Vagina (tissue), 2 donors: Measurements from ENCODE around the gene TMCC2.

Experiments used
- POLR2A ChIP-seq, 2 donors: fragments of 450-650 bp; IDR thresholded peaks; one replicate each; pipeline ENCODE4 v1.6.1; 2017; ENCODE audit warnings: antibody characterized with exemption in 2 of 2, mild to moderate bottlenecking in 2 of 2, moderate library complexity in 2 of 2
- POLR2AphosphoS5 ChIP-seq, 2 donors: sonication (generic); formaldehyde crosslinking; IDR thresholded peaks; one replicate each; pipeline ENCODE4 v1.9.0; 2017; ENCODE audit warnings: antibody characterized with exemption in 2 of 2, mild to moderate bottlenecking in 2 of 2, low read depth in 1 of 2; ENCODE audit not compliant: insufficient read depth in 1 of 2
- TF ChIP-seq, protein P1 (sequence below), 3 experiments: fragments of 450-650 bp in 2 of 3; fragments of 200-600 bp in 1 of 3; sonication (generic) in 1 of 3; IDR thresholded peaks; one replicate each; pipeline ENCODE4 v1.5.1; 2017 to 2019; ENCODE audit warnings: antibody characterized with exemption in 3 of 3, mild to moderate bottlenecking in 2 of 3, moderate library complexity in 2 of 3

DNA sequence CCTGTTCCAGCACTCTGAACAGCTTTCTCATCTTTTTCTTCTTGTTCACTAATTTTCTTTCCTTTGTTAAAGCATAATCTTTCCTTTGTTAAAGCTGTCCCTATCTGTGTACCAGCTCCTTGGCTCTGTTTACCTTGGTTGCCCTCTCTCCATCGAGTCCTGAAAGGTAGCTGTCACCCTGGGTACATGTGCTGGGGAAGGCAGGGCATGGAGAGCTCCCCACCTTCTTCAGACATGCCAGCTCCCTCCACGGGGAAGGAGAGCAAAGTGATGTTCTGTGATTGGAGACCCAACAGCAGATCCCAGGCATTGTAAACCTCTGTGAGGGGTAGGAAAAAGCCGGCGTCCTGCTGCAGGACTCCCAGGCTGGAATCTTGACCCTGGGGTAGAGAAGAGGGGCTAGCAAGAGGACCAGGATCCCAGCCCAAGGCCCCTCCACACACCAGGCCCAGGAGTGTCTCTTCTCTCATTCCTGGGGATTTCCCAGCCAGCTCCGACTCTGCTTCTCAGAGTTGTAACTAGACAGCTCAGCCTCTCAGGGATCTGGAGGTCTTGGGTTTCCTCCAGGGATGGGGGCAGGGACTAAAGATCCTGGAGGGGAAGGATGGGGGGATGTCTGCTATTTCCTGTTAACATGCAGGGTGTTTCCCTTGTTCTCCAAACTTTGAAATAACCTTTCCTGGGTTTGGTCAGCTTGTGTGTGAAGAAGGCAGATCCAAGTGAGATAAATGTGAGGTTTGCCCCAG is 34.4 kb downstream of the TMCC2 start:
- TF ChIP-seq, protein P1, sequence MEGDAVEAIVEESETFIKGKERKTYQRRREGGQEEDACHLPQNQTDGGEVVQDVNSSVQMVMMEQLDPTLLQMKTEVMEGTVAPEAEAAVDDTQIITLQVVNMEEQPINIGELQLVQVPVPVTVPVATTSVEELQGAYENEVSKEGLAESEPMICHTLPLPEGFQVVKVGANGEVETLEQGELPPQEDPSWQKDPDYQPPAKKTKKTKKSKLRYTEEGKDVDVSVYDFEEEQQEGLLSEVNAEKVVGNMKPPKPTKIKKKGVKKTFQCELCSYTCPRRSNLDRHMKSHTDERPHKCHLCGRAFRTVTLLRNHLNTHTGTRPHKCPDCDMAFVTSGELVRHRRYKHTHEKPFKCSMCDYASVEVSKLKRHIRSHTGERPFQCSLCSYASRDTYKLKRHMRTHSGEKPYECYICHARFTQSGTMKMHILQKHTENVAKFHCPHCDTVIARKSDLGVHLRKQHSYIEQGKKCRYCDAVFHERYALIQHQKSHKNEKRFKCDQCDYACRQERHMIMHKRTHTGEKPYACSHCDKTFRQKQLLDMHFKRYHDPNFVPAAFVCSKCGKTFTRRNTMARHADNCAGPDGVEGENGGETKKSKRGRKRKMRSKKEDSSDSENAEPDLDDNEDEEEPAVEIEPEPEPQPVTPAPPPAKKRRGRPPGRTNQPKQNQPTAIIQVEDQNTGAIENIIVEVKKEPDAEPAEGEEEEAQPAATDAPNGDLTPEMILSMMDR (IDR thresholded peaks at IDR 0.05): no peak
- TF ChIP-seq POLR2A (IDR thresholded peaks at IDR 0.05): no peak
- no peak for TF ChIP-seq POLR2AphosphoS5 (IDR thresholded peaks at IDR 0.05; ENCODE audit: insufficient read depth in 1 of 2, low read depth in 1 of 2)
